ENCODE results near the gene PLCD3.

DNA sequence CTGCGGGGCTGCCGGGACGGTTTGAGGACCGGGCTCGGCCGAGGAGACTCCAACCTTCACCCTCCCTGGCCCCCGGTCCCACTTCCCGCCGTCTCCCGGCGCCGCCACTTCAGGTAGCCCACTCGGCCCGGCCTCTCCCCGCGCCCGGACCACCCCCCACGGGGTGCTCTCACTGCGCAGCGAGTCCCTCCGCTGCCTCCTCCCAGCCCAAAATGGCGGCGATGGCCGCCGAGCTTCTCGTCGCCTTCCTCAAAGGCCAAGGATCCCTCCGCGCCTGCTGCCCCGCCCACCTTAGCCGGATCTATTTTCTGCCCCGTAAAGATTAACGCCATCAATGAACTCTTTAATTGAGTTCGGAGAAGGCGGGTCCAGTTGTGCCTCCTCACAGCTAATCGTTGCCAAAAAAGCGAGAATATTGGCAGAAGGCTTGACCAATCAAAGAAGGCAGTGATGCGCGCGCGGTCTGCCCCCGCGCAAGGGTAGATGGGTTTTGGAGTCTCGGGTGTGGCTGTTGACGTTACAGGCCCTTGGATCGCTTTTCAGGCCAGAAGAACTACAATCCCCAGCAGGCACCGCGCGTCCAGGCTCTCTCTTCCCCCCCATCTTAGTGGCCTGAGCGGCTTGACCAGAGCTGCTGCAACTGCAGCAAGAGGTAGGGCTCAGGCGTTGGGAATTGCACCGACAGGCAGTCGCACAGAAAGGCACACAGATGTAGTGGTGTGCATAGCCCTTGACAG is 29.1 kb upstream of the PLCD3 start, which contains the start of gene HEXIM2:
- TF ChIP-seq, protein P1, sequence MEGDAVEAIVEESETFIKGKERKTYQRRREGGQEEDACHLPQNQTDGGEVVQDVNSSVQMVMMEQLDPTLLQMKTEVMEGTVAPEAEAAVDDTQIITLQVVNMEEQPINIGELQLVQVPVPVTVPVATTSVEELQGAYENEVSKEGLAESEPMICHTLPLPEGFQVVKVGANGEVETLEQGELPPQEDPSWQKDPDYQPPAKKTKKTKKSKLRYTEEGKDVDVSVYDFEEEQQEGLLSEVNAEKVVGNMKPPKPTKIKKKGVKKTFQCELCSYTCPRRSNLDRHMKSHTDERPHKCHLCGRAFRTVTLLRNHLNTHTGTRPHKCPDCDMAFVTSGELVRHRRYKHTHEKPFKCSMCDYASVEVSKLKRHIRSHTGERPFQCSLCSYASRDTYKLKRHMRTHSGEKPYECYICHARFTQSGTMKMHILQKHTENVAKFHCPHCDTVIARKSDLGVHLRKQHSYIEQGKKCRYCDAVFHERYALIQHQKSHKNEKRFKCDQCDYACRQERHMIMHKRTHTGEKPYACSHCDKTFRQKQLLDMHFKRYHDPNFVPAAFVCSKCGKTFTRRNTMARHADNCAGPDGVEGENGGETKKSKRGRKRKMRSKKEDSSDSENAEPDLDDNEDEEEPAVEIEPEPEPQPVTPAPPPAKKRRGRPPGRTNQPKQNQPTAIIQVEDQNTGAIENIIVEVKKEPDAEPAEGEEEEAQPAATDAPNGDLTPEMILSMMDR (IDR thresholded peaks at IDR 0.05; ENCODE audit: insufficient read depth, low read length, poor library complexity, severe bottlenecking) = no peak
- TF ChIP-seq EZH2phosphoT487 (conservative IDR thresholded peaks at IDR 0.05; ENCODE audit: low read length) = no peak

All from SU-DHL-6 (cell line).